ENCODE data around the gene INO80B.

DNA sequence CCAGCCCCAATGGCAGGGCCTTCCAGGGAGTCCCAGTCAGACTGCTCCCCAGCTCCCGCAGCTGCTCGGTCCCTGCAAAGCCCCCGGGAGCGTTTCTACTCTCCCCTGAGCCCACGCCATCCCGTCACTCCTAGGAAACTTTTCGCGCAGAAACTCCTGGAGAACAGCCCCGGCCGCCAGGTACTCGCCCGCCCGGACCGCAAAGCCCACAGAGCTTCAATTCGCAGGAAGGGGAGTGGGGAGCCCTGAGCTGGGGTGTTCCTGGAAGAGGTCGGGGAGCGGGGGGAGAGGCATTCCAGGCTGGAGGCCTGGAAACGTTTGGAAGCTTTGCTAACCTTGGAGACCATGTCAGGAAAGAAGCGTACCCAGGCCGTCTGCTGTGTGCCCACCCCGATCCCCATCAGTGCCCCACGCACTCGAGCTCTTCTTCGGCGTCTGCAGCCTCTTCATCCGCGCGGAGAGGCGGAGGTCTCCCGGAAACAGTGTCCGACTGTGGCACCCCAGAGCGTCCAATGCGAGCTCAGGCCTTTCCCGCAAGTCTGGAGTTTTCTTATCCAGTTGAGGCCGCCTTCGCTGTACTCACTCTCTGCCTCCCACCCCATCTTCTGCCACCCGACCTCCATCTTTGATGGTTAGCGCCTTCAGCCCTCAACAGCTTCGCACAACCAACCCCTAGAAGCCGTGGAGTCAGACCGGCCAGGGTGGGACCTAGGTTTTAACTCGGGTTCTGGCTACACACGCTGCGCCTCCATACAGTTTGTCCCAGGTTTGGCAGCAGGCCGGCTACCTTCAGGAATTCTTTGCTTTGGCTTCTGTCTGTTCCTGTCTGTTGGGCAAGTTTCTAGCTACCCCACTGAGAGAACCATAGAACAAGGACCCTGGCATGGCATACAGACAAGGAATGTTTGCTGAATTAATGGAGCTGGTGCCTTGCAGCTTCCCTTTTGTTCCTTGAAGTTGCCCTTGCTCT, 48.9 kb downstream of the INO80B start:
- TF ChIP-seq, protein P1, sequence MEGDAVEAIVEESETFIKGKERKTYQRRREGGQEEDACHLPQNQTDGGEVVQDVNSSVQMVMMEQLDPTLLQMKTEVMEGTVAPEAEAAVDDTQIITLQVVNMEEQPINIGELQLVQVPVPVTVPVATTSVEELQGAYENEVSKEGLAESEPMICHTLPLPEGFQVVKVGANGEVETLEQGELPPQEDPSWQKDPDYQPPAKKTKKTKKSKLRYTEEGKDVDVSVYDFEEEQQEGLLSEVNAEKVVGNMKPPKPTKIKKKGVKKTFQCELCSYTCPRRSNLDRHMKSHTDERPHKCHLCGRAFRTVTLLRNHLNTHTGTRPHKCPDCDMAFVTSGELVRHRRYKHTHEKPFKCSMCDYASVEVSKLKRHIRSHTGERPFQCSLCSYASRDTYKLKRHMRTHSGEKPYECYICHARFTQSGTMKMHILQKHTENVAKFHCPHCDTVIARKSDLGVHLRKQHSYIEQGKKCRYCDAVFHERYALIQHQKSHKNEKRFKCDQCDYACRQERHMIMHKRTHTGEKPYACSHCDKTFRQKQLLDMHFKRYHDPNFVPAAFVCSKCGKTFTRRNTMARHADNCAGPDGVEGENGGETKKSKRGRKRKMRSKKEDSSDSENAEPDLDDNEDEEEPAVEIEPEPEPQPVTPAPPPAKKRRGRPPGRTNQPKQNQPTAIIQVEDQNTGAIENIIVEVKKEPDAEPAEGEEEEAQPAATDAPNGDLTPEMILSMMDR (IDR thresholded peaks at IDR 0.05), result no peak
- TF ChIP-seq POLR2AphosphoS5 (IDR thresholded peaks at IDR 0.05; ENCODE audit: low read depth, low read length) (no peak; the same call in 1 of the 2 replicates), SIN3A (IDR thresholded peaks at IDR 0.05; ENCODE audit: borderline replicate concordance, insufficient read depth, low read depth, low read length) (0 out of 2 replicates have a peak, but pooled peaks have one; percentile 22)
